IPS-18c (cell line): ENCODE results near the gene SMARCB1.

ENCODE experiments used
- H3K4me3 ChIP-seq: 2 replicates; pipeline ENCODE4 v1.7.0; 2013; ENCODE audit warnings: low read depth, mild to moderate bottlenecking, low read length, moderate library complexity; ENCODE audit not compliant: insufficient read depth
- H3K9me3 ChIP-seq: one replicate; pipeline ENCODE4 v1.6.1; 2013; ENCODE audit warnings: mild to moderate bottlenecking, low read length, moderate library complexity; ENCODE audit not compliant: control insufficient read depth, insufficient read depth

SMARCB1 gene

DNA sequence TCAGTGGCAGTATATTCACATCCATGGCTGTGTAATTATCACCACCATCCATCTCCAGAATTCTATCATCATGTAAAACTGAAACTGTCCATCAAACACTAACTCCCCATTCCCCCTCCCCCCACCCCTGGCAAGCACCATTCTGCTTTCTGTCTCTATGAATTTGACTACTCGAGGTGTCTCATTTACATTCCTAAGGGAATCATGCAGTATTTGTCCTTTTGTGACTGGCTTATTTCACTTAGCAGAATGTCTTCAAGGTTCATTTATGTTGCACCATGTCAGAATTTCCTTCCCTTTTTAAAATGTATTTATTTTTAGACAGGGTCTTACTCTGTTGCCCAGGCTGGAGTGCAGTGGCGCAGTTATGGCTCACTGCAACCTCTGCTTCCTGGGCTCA is 31.8 kb downstream of the SMARCB1 start:
- H3K4me3 ChIP-seq = no peak overlapping the region
- H3K9me3 ChIP-seq = no peaks in the 10 kb centered on the region

DNA sequence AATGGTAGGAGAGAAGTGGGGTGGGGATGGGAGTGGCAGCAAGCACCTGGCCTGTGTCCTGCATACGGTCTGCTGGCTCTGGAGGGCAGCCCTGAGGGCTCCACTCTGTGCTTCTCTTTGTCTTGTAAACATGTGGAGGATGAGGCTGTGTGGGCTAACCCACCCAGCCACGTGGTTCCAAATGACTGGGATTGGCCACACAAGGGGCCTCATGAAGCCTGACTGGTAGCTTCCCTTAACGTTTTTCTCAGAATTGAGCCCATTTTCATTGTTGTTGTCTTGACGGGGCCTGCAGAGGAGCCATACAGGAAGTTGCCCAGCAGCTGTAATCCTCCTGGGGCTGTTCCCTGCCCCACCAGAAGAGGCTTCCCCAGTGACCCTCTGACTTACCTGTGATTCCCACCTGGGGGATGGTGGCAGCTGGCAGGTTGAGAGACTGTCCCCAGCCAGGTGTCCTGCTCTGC is 34.0 kb downstream of the SMARCB1 start:
- no peak overlapping the region for H3K4me3 ChIP-seq
- no peaks in the 10 kb centered on the region for H3K9me3 ChIP-seq

DNA sequence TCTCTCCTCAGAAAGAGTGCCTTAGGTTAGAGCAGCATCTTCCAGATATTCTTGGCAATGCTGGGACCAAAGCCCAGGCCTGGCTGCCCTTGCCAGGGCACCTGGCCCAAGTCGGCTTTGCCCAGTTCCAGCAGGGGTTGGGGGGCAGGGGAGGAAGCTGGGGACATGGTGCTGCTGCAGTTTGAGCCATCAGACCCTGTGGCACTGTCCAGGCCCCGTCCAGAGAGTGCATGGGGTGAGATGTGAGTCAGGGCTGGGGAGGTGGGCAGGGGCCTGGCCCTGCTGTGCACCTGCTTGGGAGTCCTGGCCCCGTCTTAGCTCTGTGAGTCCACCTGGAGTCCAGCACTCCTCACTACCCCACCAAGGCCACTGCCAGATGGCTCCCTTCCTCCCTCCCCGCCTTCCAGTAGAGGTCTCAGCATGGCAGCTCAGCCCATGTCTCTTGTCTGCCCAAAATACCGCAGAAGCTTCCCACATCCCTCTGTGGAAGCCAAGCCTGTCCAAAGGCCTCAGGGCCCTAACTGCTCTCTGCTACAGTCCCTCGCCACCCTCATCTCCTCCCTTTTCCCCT is 35.4 kb downstream of the SMARCB1 start:
- H3K9me3 ChIP-seq = no peaks in the 10 kb centered on the region
- no peak overlapping the region for H3K4me3 ChIP-seq

DNA sequence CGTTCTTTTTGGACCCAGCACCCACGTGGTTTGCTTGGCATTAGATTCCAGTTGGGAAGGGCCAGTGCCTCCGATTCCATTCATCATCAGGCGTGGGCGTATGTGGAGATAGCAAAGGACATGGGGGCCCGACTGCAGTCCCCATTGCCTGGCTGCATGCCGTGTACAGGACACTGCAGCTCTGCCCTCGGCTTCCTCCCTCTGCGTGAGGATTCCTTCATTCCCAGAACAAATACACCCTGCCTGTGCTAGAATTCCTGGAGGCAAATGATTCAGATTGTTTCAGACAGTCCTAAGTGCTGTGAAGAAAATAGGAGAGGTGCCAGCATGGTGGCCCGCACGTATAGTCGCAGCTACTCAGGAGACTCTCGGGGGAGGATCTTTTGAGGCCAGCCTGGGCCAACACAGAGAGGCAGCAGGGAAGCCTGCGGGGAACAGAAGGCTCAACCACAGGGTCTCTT is 36.6 kb downstream of the SMARCB1 start:
- no peak overlapping the region for H3K4me3 ChIP-seq
- no peaks in the 10 kb centered on the region for H3K9me3 ChIP-seq

DNA sequence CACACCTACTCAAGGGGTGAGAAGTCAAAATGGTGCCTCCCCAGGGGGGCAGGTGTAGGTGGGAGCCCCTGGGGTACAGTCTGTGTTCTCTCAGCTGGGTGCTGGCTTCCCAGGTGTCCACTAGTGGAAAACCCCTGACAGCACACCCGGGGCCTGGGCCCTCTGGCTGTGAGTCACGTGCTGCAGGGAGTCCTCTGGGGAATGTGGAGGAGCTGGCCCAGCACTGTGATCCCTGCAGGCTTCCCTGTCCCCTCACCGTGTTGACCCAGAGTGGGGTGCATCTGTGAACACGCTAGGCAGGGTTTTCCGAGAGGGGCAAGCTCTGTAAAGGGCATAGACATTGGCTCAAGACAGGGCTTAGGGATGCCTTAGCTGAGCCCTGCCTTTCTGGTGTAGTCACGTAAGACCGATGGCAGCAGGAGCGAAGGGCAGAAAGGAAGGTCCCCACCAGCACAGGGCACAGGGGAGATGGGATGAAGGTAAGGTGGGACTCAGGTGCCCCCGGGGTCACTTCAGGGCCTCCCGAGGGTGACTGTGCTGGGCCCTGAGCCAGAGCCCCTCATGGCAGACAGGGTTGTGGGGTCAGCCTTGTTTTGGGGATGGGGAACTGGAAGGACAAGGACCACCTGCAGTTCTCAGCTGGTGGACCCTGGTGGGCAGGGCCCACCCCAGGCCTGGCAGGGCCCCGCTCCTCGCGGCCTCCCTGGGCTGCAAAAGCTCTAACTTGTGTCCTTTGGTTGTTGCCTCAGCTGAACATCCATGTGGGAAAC is 37.9 kb downstream of the SMARCB1 start:
- Histone ChIP-seq H3K9me3 (no peaks in the 10 kb centered on the region), H3K4me3 (no peak overlapping the region)

DNA sequence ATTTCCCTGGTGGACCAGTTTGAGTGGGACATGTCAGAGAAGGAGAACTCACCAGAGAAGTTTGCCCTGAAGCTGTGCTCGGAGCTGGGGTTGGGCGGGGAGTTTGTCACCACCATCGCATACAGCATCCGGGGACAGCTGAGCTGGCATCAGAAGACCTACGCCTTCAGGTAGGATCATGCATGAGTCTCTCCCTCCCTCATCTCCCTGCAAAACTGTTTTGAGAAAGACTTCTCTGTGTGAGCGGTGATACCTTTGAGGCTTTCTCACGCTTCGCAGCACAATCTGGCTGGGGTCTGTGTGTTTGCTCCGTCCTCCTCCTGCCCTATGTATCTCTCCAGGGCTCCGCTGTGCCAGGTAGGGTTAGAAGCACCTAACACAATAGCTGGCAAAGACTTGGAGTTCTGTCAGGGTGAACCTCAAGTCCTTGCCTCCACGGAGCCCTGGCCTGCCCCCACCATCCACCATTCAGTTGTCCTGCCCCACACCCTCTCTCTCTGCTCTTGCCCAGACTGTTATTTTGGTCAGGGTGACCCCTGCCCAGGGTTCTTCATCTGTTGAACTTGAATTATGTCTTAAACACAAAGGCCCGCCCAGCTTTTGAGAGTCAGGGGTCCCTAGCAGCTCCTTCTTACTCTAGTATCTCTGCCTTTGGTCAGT is 38.6 kb downstream of the SMARCB1 start:
- no peaks in the 10 kb centered on the region for H3K9me3 ChIP-seq
- no peak overlapping the region for H3K4me3 ChIP-seq

DNA sequence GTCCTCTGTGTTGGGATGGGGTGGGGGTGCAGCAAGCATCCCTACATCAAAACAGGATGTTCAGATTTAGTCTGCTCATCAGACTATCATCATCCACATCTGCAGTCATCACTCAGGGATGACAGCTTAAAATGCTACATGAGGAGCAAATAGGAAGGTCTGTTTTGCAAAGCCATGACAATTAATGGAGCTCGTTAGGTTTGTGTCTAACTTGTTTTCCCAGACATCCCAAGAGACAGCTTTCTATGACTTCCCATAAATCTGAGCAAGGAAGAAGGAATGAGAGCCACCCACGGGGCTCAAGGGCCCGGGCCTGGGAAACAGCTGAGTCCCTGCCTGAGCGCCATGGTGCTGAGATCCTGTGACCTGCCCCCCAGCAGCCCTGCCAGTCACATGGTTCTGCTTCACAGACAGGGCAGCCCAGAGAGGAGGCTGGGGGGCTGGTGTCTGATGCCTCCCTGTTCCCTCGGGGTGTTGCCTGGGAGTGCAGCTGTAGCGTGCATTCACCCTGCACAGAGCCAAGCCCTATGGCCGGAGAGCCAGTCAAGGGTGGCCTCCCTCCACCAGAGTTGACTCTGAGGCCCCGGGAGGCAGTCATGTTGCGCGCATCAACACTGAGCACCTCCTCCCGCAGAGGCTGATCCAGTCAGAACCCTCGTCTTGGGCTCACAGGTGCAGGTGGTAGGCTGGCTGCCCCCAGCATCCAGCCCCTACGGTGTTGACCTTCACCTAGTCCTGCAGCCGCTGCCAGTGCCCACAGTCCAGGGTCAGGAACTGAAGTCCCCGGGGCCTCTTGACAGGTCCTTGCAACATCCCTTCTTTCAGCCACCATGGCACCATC is 40.0 kb downstream of the SMARCB1 start:
- Histone ChIP-seq H3K9me3 (no peaks in the 10 kb centered on the region), H3K4me3 (no peak overlapping the region)

DNA sequence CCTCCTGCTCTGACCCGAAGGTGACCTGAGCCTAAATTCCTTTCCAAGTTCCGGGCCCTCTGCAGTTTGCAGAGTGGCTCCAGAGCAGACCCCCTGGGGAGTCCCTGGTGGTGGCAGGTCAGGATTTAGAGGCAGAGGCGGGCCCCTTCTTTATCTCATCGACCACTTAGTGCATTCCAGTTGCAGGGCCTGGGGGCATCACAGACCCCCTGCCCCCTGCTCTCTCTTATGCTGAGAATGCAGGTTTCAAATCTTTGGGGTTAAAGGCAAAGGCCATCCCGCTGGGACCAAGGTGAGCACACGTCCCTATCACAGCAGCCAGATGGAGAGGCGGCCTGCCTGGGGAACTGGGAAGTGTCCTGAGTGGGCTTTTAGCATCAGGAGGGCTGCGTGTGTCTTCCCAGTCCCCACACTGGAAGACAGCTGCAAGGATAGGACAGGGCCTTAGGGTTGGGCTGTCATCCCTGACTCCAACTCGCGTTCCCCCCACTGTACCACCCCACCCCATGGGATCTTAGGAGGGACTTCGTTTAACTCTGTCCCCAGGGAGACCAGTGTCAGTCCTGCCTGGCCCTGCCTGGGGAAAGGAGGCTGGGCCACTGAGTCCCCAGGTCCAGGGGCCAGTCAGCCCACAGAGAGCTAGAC is 40.7 kb downstream of the SMARCB1 start:
- no peaks in the 10 kb centered on the region for H3K9me3 ChIP-seq
- H3K4me3 ChIP-seq = no peak overlapping the region

DNA sequence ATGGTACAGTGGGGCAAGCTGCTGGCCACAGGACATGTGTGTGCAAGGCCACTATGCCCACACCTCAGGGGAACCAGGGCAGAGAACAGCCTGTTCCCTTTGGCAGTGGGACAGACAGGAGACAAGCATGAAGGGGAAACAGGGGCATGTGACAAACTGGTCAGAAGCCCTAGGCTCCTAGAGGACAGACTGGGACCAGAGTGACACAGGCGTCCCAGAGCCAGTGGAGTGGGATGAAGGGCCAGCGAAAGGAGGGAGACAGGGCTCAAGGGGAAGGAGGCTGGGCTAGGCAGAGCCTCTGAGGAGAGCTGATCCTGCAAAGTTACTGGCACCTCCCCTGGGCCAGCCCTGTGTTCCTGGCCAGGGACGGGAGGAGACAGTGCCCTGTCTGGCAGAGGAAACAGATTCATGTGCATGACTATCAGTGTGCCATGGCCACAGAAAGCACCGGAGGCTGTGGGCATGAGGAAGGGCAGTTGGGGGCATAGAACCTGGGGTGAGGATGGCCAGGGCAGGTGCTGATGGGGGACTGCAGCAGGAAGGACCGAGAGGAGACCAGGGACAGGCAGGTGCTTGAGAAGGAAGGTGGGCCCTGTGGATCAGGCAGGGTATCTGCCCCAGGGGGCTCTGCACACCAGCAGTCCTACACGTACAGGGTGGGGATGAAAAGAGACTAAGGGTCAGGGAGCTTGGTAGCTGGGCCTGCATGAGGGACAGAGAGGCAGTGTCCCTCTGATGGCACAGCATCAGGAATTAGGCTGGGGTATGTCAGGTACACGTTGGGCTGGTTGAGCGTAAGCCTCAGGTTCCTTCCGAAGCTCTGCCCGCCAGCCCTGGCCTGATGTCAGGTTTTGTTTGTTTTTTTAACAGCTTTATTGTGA is 42.3 kb downstream of the SMARCB1 start:
- no peaks in the 10 kb centered on the region for H3K9me3 ChIP-seq
- H3K4me3 ChIP-seq = no peak overlapping the region

DNA sequence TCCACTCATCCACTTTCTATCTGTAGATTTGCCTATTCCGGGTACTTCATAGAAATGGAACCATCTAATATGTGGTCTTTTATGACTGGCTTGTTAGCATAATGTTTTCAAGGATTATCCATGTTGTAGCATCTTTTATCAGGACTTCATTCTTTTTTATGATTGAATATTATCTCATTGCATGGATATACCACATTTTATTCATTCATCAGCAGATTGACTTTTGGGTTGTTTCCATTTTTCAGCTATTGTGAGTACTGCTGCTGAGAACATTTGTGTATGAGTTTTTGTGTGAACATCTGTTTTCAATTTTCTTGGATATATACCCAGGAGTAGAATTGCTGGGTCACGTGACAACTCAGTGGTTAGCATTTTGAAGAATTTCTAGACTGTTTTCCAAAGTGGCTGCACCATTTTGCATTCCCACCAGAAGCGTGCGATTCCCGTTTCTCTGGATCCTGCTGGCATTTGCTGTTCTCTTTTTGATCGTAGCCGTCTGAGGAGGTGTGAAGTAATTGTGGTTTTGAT is 43.1 kb downstream of the SMARCB1 start:
- H3K4me3 ChIP-seq = no peak overlapping the region

DNA sequence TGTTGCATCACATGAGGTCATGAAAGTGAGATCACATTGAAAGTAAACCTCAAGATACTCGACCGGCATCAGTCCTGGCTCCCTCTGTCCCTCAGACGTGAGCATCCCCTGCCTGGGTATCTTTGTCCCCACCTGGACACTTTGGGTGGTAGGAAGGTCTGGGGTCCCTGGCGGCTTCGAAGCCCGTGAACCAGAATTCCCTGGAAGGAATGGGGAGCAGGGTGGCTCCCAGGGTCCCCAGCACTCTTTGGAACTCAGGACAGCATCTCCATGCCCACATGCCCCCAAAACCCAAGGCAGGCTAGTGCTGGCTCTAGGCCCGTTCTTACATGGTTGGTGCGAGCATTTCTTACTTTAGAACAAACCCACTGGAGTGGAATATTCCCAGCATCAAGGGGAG is 44.5 kb downstream of the SMARCB1 start:
- no peaks in the 10 kb centered on the region for H3K9me3 ChIP-seq
- no peak overlapping the region for H3K4me3 ChIP-seq

More for the DNA sequence above, 43.1 kb downstream of the SMARCB1 start:
- no peaks in the 10 kb centered on the region for H3K9me3 ChIP-seq

DNA sequence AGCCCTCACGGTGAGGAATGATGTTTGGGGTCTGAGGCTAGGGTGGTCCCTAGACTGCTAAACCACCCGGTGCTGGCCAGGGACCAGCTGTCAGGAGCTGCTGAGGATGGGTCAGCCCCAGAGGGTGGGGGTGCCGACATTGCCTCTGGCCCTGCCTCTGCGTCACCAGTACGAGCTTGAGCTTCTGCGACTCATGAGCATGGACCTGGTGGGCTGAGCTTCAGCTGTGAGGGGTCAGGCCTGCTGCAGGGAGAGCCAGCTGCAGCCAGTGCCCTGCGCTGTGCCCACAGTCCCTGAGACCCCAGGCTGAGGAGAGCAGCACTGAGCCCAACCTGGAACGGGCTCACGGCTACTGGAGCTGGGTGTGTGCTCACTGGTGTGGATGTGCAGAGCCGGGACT is 45.0 kb downstream of the SMARCB1 start:
- no peak overlapping the region for H3K4me3 ChIP-seq
- no peaks in the 10 kb centered on the region for H3K9me3 ChIP-seq

DNA sequence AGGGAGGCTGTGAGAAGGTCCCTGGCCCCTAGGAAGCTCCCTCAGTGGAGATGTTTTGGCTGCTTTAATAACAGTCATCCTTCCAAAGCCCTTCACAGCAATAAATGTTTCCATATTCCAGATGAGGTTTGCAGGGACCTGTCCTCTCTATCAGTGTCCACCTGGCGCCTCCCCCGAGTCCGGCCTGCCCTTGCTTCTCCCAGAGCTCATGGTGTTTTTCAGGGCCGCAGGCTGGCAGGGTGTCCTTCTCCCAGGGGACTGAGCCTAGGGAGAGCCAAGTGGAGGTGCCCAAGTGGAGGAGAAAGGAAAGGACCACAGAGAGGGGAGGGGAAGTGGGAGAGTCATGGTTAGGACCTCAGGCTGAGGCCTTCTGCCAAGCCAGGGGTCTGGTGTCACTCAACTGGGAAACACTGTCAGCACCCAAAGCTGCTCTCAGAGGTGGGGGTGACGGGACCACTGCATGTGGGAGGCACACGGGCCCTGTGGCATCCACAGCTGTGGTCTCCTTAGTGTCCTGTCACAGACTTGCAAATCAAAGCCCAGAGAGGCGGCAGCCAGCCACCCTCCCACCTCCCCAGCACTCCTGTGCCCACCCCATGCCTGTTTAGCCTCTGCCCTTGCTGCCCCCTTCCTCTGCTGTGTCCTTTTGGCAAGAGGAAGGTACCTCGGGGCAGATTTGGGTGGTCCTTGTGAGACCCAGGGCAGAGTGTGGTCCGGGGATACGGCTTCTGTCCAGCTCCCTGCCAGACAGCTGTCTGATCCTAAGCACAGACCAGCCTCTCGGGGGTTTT is 45.7 kb downstream of the SMARCB1 start:
- Histone ChIP-seq H3K4me3 (no peak overlapping the region), H3K9me3 (no peaks in the 10 kb centered on the region)

DNA sequence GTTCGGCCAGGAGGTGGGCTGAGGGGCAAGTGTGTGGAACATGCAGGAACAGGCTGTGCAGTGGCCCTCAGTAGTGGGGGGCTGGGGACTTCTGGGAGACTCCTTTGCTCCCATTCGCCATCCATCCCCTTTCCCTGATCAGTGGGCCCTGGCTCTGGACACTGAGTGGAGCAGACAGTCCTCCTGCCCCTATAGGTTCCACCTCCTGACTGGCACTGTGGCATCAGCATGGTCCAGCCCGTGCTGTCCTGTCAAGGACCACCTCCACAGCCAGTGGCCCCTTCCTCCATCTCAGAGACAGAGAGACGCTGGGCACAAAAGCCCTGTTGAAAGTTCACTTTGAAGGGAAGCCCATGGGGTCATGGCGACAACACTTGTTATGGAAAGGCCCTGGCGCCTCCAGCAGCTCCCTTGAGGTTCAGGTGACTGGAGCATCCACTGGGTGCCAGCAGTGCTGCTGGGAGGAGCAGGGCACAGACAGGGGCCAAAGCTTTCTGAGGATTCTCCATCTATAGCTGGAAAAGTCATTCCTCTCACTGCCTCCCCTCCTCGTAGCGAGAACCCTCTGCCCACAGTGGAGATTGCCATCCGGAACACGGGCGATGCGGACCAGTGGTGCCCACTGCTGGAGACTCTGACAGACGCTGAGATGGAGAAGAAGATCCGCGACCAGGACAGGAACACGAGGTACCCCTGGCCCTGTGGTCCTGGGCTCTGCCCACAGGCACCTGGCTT is 46.4 kb downstream of the SMARCB1 start:
- H3K4me3 ChIP-seq = no peak overlapping the region
- H3K9me3 ChIP-seq = no peaks in the 10 kb centered on the region

DNA sequence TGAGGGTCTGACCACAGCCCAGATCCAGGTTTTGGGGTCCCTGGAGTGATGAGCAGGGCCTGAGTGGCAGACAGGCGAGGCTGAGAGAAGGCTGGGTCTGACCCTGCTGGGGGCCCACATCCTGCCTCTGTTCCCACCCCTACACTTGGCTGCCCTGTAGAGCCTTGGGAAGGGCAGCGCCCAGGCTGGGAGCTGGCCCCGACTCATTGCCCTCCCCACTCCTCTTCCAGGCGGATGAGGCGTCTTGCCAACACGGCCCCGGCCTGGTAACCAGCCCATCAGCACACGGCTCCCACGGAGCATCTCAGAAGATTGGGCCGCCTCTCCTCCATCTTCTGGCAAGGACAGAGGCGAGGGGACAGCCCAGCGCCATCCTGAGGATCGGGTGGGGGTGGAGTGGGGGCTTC is 47.1 kb downstream of the SMARCB1 start:
- Histone ChIP-seq H3K4me3 (no peak overlapping the region), H3K9me3 (no peaks in the 10 kb centered on the region)
